ENCODE measurements around the gene USP34. TPM values are rescaled to one million over a fixed set of nuclear protein-coding genes. Genes with fewer than 3 reads are reported as not detected.

The USP34 gene
- polyA plus RNA-seq, 3 donors = 20.8 to 58.5 (median 32.9) TPM

DNA sequence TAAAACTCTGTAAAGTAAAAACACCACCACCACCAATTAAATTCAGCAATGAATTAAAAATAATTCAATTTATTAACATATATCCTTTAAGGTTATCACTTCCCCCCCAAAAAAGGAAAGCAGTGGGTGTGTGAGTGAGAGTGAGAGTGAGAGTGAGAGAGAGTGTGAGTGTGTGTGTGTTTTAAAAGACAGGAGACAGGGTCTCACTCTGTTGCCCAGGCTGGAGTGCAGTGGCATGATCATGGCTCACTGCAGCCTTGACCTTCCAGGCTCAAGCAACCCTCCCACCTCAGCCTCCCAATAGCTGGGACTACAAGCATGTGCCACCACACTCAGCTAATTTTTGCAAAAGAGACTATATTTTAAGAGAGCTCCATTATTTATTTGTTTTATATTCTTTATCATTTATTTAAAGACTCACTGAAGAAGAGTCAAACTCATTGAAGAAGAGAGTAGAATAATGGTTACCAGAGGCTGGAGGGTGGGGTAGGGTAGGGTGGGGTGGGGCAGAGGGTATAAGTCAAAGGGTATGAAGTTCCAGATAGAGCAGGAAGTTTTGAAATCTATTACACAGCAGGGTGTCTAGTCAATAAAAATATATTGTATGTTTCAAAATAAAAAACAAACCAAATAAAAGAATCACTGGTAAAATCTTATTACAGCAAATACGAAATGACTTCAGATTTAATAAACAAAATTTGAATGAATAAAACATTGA lies 187.3 kb downstream of the USP34 start:
- 91 to 96% (median 95%) methylated on average over 1 of the region's 1 CpG for WGBS, 3 donors

DNA sequence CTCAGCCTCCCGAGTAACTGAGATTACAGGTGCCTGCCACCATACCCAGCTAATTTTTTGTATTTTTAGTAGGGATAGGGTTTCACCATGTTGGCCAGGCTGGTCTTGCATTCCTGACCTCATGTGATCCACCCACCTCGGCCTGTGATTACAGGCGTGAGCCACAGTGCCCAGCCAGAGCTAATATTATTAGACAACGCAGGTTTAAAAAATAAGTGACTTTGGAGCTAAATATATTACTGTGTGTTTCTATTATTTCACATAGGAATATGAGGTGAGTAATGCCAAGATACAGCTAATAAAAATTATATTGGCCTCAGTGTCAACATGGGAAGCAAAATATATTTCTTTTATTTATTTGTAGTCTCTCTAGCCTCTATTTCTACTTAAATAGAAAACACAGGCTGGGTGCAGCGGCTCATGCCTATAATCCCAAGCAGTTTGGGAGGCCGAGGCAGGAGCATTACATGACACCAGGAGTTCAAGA lies 188.7 kb downstream of the USP34 start:
- 93 to 99% (median 98%) methylated on average over 6 of the region's 6 CpGs for WGBS, 3 donors
- H3K27ac ChIP-seq (ENCODE audit: low read depth, low read length) = no peak overlapping the region

More for the DNA sequence above, 187.3 kb downstream of the USP34 start:
- H3K27ac ChIP-seq (ENCODE audit: low read depth, low read length) = no peak overlapping the region

DNA sequence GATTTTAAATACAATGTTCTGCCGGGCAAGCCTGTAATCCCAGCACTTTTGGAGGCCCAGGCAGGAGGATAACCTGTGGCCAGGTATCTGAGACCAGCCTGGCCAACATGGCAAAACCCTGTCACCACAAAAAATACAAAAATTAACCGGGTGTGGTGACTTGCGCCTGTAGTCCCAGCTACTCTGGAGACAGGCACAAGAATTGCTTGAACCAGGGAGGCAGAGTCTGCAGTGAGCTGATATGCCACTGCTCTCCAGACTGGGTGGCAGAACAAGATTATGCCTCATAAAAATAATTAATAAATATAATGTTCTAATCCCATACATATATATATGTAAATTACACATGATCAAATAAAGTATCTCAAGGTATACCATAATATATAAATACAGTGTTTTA lies 189.6 kb downstream of the USP34 start:
- 92 to 100% (median 94%) methylated on average over 3 of the region's 3 CpGs for whole genome bisulfite sequencing, 3 donors

DNA sequence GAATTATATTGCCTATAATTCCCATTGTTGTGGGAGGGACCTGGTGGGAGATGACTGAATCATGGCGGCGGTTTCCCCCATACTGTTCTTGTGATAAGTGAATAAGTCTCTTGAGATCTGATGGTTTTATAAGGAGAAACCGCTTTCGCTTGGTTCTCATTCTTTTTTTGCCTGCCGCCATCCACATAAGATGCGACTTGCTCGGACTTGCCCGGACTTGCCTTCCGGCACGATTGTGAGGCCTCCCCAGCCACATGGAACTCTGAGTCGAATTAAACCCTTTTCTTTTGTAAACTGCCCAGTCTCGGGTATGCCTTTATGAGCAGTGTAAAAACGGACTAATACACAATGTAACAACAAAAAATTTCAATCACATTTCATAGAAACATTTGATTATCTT lies 193.1 kb downstream of the USP34 start:
- H3K27ac ChIP-seq (ENCODE audit: low read depth, low read length) = no peak overlapping the region
- WGBS, 3 donors = 97 to 98% (median 97%) methylated on average over 13 of the region's 13 CpGs

More for the DNA sequence above, 189.6 kb downstream of the USP34 start:
- no peak overlapping the region for H3K27ac ChIP-seq (ENCODE audit: low read depth, low read length)

DNA sequence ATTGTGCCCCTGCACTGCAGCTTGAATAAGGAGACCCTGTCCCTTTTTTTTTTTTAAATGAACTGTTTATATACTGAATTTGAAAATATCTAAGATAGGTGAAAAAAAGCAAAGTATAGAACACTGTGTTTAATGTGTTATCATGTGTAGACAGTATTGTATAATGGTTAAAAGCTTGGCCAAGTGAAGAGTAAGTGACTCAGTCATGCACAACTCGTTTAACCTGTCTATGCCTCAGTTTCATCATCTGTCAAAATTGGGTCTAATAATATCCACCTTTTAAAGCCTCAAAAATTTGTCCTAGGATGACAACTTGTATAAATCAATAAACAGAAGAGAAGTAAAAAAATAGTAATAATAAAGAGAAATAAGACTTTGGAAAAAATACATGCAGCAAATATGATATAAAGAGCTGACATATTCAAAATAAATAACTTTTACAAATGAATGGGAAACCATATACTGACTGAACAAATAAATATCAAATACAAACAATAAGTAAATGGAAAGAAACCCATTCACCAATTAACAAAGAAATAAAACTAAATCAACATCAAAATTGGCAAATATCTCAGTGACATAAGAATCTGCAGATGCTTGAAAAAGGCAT lies 195.2 kb downstream of the USP34 start:
- 88 to 96% (median 91%) methylated on average over 1 of the region's 1 CpG for WGBS, 3 donors
- no peak overlapping the region for H3K27ac ChIP-seq (ENCODE audit: low read depth, low read length)

DNA sequence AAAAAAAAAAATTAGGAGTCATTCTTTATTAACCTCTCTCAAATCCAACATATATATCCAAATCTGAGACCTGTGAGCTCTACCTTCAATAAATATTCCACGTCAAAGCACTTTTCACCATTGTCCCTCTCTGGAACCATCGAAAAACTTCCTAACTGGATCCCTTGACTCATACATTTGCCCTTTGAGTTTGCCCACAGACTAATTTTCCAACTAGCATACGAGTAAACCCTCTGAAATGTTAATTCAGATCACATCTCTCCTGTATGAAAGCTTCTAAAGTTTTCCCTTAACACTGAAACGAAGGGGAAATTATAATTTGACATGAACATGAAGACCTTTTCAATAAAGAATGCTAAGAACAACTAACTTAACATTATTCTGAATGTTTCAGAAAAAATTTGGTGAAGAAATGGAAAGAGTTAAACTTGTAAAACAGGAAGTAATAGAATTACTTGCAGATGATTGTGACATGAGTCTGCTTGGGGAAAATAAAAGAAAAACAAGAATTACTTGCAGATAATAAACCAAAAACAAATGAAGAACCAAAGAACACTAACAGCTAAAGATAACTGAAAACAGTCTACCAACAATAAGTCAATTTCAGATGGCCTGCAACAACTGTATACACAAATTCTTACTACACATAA lies 198.3 kb downstream of the USP34 start:
- 95 to 98% (median 95%) methylated on average over 4 of the region's 4 CpGs for WGBS, 3 donors

DNA sequence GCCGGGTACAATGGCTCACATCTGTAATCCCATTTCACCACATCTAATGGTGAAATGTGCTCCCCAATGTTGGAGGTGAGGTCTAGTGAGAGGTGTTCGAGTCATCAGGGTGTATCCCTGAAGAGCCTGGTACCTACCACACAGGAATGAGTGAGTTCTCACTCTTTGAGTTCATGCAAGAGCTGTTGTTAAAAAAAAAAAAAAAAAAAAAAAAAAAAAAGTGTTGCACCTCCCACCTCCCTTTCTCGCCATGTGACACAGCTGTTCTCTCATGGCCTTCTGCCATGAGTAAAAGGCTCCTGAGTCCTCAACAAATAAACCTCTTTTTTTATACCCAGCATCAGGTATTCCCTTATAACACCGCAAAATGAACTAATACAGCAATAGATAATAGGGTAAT lies 202.6 kb downstream of the USP34 start:
- WGBS, 3 donors = 95 to 97% (median 95%) methylated on average over 4 of the region's 4 CpGs
- H3K27ac ChIP-seq (ENCODE audit: low read depth, low read length) = no peak overlapping the region

More for the DNA sequence above, 198.3 kb downstream of the USP34 start:
- H3K27ac ChIP-seq (ENCODE audit: low read depth, low read length) = no peak overlapping the region

DNA sequence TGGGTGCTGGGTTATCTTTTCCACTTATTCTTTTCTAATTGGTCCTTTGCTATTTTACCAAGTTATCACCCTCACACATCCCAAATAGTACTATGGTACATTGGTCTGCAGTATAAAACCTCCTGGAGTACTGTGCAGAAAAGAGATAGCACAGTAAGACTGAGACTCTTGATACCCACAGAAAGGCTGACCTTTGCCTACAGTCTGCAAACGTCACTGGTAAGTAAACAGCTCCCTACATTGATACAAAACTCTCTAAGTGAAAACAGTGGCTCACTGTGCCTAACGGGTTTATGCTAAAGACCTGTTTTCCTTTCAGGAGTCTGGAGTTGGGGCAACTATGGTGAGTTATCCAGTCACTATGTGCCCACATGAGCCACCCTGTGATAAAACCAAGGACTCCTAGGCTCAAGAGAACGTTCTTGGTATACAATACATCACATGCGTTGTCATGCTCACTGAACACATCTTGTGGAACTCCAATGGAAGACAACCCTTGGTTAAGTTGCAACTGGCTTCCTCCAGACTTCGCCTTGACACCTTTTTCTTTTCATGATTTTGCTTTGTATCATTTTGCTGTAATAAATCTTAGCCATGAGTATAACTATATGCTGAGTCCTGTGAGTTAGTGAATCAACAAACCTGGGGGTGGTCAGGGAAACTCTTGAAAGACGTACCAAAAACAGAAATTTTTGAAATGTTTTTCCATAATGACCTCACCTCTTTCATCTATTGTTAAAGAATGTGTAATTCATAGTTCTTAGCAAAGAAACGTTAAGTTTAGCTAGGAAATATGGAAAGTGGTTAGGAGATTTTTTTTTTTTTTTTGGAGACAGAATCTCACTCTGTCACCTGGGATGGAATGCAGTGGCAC lies 204.0 kb downstream of the USP34 start:
- H3K27ac ChIP-seq (ENCODE audit: low read depth, low read length) = no peak overlapping the region
- WGBS, 3 donors = 75 to 92% (median 92%) methylated on average over 7 of the region's 7 CpGs

DNA sequence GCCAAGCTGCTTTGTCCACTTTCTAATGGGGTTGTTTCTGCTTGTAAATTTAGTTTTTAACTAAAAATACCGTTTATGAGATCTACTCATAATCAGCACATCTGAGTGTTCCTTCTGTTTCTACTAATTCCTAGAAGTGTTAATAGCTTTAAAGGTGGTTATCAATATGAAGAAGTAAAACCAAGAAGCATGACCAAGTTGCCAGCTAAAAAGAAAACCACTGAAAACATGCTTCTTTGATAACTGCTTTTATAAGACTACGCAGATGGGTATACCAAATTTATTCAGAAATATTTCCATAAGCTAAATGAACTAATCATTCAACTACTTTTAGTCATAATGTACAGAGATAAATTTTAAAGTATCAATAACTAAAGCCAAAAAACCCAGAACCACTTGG lies 207.1 kb downstream of the USP34 start:
- WGBS, 3 donors = 63 to 95% (median 92%) methylated on average over 2 of the region's 2 CpGs
- H3K27ac ChIP-seq (ENCODE audit: low read depth, low read length) = no peak overlapping the region

DNA sequence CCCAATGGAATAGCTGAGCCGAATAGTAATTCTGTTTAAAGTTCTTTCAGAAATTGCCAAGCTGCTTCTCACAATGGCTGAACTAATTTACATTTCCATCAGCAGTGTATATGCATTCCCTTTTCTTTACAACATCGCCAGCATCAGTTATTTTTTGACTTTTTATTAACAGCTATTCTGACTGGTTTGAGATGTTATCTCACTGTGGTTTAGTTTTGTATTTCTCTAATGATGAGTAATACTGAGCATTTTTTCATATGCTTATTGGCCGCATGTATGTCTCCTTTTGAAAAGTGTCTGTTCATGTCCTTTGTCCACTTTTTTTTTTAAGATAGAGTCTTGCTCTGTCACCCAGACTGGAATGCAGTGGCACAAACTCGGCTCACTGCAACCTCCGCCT lies 208.2 kb downstream of the USP34 start:
- no peak overlapping the region for H3K27ac ChIP-seq (ENCODE audit: low read depth, low read length)
- WGBS, 3 donors = 93 to 97% (median 96%) methylated on average over 5 of the region's 5 CpGs

DNA sequence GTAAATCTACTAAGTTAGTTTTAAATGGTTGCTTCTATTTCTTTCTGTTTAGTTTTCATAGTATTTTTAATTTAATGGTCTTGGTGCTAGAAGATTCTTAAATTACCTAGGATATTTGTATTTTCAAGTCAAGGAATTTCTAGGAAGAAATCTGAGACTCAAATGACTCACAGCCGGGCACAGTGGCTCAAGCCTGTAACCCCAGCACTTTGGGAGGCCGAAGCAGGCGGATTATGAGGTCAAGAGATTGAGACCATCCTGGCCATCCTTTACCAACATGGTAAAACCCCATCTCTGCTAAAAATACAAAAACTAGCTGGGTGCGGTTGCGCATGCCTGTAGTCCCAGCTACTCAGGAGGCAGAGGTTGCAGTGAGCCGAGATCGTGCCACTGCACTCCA lies 213.4 kb downstream of the USP34 start:
- 95 to 98% (median 97%) methylated on average over 7 of the region's 7 CpGs for WGBS, 3 donors
- H3K27ac ChIP-seq (ENCODE audit: low read depth, low read length) = no peak overlapping the region

DNA sequence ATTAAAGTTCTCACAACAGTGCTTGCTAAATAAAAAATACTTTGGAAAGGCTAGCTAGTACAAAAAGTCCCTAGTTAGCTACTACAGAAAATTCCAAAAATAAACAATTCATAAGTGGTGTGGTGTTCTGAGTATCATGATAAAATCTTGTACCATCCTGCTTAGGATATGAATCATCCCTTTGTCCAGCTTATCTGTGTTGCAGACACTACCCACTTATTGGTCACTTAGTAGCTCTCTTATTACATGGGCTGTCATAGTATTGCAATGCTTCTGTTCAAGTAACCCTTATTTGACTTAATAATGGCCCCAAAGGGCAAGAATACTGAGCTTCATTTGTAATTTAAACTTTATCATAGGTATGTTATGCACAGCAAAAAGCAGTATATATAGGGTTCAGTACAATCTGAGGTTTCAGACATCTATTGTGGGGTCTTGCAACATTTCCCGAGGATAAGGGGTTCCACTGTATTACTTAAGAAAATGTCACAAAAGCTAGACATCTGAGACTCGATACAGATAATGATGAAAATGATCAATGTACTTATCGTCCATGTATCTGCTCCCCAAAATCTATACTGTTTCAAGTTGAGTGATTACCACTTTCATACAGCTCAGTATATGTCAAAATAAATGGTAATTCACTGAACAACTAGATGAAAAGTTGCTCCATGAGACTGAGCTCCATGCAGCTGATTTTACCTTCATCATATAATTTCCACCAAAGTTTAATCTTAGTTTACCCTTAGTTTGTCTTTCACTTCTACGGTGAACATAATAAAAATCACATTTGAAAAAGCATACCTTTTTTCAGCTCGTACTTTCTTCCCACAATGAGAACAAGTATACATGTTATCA lies 215.1 kb downstream of the USP34 start:
- H3K27ac ChIP-seq (ENCODE audit: low read depth, low read length) = no peak overlapping the region
- WGBS, 3 donors = 89 to 94% (median 92%) methylated on average over 5 of the region's 5 CpGs

DNA sequence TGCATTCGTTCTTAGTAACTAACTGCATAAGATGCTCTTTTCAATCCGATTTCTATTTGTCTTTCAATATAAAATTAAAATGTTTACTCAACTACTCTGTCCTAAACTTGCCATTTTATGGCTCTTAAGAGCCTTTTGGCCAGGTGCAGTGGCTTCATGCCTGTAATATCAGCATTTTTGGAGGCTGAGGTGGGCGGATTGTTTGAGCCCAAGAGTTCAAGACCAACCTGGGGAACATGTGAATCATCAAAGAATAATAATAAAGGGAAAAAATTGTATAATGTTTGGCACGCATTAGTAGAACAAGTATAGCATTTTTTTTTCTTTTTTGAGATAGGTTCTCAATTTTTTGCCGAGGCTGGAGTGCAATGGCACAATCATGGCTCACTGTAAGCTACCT lies 216.4 kb downstream of the USP34 start:
- no peak overlapping the region for H3K27ac ChIP-seq (ENCODE audit: low read depth, low read length)
- WGBS, 3 donors = 95 to 100% (median 96%) methylated on average over 5 of the region's 5 CpGs

DNA sequence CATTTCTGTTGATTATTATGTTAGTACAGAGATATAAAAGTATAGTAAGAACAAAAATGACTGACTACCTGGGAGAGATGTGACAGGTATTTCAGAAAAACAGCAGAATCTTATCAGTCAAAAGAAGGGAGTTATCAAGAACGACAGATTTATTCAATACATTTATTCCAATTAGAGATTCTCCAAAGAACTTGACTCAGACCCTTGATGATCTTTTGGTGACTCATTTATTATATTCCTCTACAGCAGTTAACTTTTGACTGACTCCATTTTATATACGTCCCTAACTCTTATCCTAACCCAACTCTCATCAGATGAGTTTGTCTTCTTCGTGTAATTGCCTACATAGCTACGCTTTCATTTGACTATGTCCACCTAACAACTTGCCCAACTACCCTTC lies 217.8 kb downstream of the USP34 start:
- WGBS, 3 donors = 87 to 95% (median 94%) methylated on average over 4 of the region's 4 CpGs
- no peak overlapping the region for H3K27ac ChIP-seq (ENCODE audit: low read depth, low read length)

DNA sequence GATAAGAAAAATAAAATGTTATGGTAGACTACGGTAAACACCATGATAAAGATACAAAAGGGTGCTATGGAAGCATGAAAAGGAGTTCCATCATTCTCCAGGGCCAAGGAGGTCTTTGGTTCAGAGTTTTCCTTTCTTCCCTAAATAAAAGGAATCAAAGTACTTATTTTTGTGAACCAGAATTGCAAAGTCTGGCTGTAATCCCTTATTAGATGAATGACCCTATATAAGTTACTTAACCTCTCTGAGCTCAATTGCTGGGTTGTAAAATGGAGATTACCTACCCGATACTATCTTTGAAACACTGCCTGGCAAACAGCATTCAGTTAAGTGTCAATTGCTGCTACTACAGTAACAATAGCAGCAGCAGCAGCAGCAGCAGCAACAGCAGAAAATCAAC lies 218.9 kb downstream of the USP34 start:
- 82 to 95% (median 90%) methylated on average over 2 of the region's 2 CpGs for WGBS, 3 donors

DNA sequence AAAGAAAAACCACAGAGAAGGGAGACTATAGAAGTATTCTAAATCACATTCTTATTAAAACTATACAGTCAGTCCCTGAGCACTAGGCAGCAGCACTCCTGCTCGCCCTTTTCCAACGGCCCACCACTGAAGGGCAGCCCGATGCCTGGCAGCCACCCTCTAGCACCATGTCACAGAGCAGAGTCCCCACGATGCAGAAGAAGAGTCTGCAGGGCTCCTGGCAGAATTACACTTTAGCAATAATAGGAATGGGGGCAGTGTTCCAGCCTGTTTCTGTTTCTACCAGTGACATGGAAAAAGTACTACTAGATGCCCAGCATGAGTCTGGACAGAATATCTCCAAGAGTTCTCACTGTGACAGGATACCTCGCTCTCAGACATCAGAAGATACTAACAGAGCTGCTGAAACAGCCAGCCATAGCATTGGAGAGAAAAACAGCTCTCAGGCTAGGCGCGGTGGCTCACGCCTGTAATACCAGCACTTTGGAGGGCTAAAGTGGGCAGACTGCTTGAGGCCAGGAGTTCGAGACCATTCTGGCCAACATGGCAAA lies 221.3 kb downstream of the USP34 start:
- no peak overlapping the region for H3K27ac ChIP-seq (ENCODE audit: low read depth, low read length)
- 96 to 97% (median 96%) methylated on average over 9 of the region's 9 CpGs for WGBS, 3 donors

More for the DNA sequence above, 218.9 kb downstream of the USP34 start:
- no peak overlapping the region for H3K27ac ChIP-seq (ENCODE audit: low read depth, low read length)

DNA sequence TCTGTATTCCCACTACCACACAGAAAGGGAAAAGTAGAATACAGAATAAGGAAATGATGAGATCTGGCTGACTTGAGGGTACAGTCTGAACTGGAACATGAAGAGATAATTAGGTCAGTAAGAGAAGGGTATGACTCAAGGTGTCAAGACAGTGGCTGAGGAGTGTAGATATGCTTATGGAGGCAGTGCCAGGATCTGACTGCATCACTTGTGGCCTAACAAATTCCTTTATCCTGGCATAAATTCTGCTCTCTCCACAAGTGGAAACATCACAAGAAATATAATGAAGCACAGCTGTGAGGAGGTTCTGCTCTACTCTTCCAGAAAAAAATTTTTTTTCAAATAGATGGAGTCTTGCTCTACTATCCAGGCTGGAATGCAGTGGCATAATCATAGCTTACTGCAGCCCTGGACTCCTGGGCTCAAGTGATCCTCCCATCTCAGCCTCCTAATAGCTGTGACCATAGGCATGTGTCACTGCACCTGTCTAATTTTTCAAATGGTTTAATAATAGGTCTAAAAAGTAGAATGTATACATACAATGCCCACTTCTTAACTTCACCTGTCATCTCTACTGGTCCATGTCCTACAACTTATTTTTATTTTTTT lies 223.6 kb downstream of the USP34 start:
- no peak overlapping the region for H3K27ac ChIP-seq (ENCODE audit: low read depth, low read length)

Data from adipose tissue (tissue), 3 donors.